Thyroid gland (tissue), 4 donors: Measurements from ENCODE around the gene PCDH1. TPM values are rescaled to one million over a fixed set of nuclear protein-coding genes. Genes with fewer than 3 reads are reported as not detected.
"Not testable (repeated sequence)": the region's sequence is repeated elsewhere in the genome, so short reads cannot be mapped to it uniquely, and the experiment has no call there.

Source experiments
- DNase-seq, 2 donors: peaks; one replicate each; pipeline ENCODE4 v3.0.0-alpha.2; 2019
- H3K27ac ChIP-seq, 3 donors: fragments of 200-600 bp; sonication (generic); 1 replicate in 2 of 3; 2 replicates in 1 of 3; pipeline ENCODE4 v1.5.1; 2016 to 2019; ENCODE audit warnings: mild to moderate bottlenecking in 1 of 3, moderate library complexity in 1 of 3
- H3K27me3 ChIP-seq: fragments of 200-600 bp; sonication (generic); one replicate; pipeline ENCODE4 v1.5.1; 2019
- H3K36me3 ChIP-seq, 2 donors: fragments of 200-600 bp; sonication (generic); one replicate each; pipeline ENCODE4 v1.5.1; 2016 to 2019
- H3K4me1 ChIP-seq, 2 donors: fragments of 200-600 bp; sonication (generic); one replicate each; pipeline ENCODE4 v1.5.1; 2017 to 2019
- H3K4me3 ChIP-seq, 3 donors: fragments of 200-600 bp; sonication (generic); replicated peaks in 1 of 3; 1 replicate in 2 of 3; 2 replicates in 1 of 3; pipeline ENCODE4 v1.5.1; 2016; ENCODE audit warnings: mild to moderate bottlenecking in 1 of 3
- H3K9me3 ChIP-seq: fragments of 200-600 bp; sonication (generic); one replicate; pipeline ENCODE4 v1.5.1; 2017
- CTCF ChIP-seq, 6 experiments: fragments of 200-600 bp in 3 of 6; fragments of 450-650 bp in 3 of 6; sonication (generic) in 3 of 6; IDR thresholded peaks; one replicate each; pipeline ENCODE4 v1.5.1; 2016 to 2019; ENCODE audit warnings: antibody characterized with exemption in 6 of 6, mild to moderate bottlenecking in 2 of 6, inconsistent platforms in 1 of 6, moderate library complexity in 1 of 6
- POLR2A ChIP-seq, 2 donors: fragments of 450-650 bp; IDR thresholded peaks; one replicate each; pipeline ENCODE4 v1.6.1; 2017; ENCODE audit warnings: antibody characterized with exemption in 2 of 2, mild to moderate bottlenecking in 2 of 2, moderate library complexity in 1 of 2
- WGBS, 2 donors: methylation state at CpG; one replicate each; pipeline ENCODE4 v1.1.5; 2017; 5-methylcytosine and 5-hydroxymethylcytosine counted together
- intact Hi-C: fragments of 100-400 bp; cut with DNase I; formaldehyde crosslinking; loops from one replicate; pipeline ENCODE4 v1.15.1; 2023
- total RNA-seq, 4 donors: library from RNA; depleted of rRNA; stranded (reverse); fragments of >200 nt; gene quantifications; one replicate each; pipeline ENCODE4 v1.2.3, GENCODE V29; 2016

PCDH1 gene
- total RNA-seq, 4 donors from 2014 or later = 23.4 to 76.2 (median 37.5) TPM

GRCh38 chr5:141898448-141899049 lies 20.3 kb upstream of the PCDH1 start:
- no peaks in the 10 kb centered on the region for H3K9me3 ChIP-seq
- no peak overlapping the region for H3K27ac ChIP-seq
- intact Hi-C loops = no loop called here
- TF ChIP-seq CTCF (IDR thresholded peaks at IDR 0.05) (no peak), POLR2A (IDR thresholded peaks at IDR 0.05) (no peak)
- H3K27me3 ChIP-seq = no peaks in the 10 kb centered on the region
- WGBS, 2 donors = 76 to 88% methylated on average over 2 of the region's 2 CpGs
- no peak for DNase-seq
- H3K36me3 ChIP-seq = no peaks in the 10 kb centered on the region
- H3K4me3 ChIP-seq = no peak overlapping the region
- no peaks in the 10 kb centered on the region for H3K4me1 ChIP-seq

- intact Hi-C loops = no loop called here
- H3K9me3 ChIP-seq = no peaks in the 10 kb centered on the region
- 96 to 98% methylated on average over 4 of the region's 4 CpGs for WGBS, 2 donors
- no peaks in the 10 kb centered on the region for H3K4me1 ChIP-seq
- H3K27me3 ChIP-seq = no peaks in the 10 kb centered on the region
- H3K4me3 ChIP-seq = no peak overlapping the region
- TF ChIP-seq POLR2A (IDR thresholded peaks at IDR 0.05) (no peak), CTCF (IDR thresholded peaks at IDR 0.05) (no peak)
- no peak for DNase-seq
- no peak overlapping the region for H3K27ac ChIP-seq
- H3K36me3 ChIP-seq = no peaks in the 10 kb centered on the region
Observed at GRCh38 chr5:141897425-141897824, 19.2 kb upstream of the PCDH1 start.

GRCh38 chr5:141890429-141890828 lies 12.2 kb upstream of the PCDH1 start:
- H3K4me1 ChIP-seq, H3K27ac ChIP-seq, H3K9me3 ChIP-seq, H3K36me3 ChIP-seq, intact Hi-C loops, H3K27me3 ChIP-seq, DNase-seq, H3K4me3 ChIP-seq: not testable (repeated sequence)
- 94 to 100% methylated on average over 2 of the region's 2 CpGs for WGBS, 2 donors

- no peaks in the 10 kb centered on the region for H3K9me3 ChIP-seq
- H3K4me3 ChIP-seq = no peak overlapping the region
- intact Hi-C loops = loop anchor here (10.0 kb wide), 1 partner anchor 65 kb away; the partner anchor contains the start of gene PCDH12
- no peaks in the 10 kb centered on the region for H3K27me3 ChIP-seq
- H3K4me1 ChIP-seq = no peaks in the 10 kb centered on the region
- no peak for DNase-seq
- 44 to 48% methylated on average over 3 of the region's 3 CpGs for WGBS, 2 donors
- no peaks in the 10 kb centered on the region for H3K36me3 ChIP-seq
- H3K27ac ChIP-seq = no peak overlapping the region
- TF ChIP-seq CTCF (IDR thresholded peaks at IDR 0.05) (peak in 1 of 6 experiments; percentile 30), POLR2A (IDR thresholded peaks at IDR 0.05) (no peak)
Observed at GRCh38 chr5:141889282-141889871, 11.2 kb upstream of the PCDH1 start.

- no peaks in the 10 kb centered on the region for H3K9me3 ChIP-seq
- no peaks in the 10 kb centered on the region for H3K36me3 ChIP-seq
- no peak overlapping the region for H3K4me3 ChIP-seq
- no peaks in the 10 kb centered on the region for H3K27me3 ChIP-seq
- intact Hi-C loops = loop anchor here (10.0 kb wide), 1 partner anchor 71 kb away; the partner anchor contains the start of gene PCDH12
- peaks cover 2 to 12% of the 10 kb centered on the region in 2 donors for H3K4me1 ChIP-seq
- no peak overlapping the region for H3K27ac ChIP-seq
- 29 to 34% methylated on average over 8 of the region's 8 CpGs for WGBS, 2 donors
- TF ChIP-seq POLR2A (IDR thresholded peaks at IDR 0.05) = no peak
- TF ChIP-seq CTCF (IDR thresholded peaks at IDR 0.05) = no peak
- no peak for DNase-seq
Observed at GRCh38 chr5:141883892-141884318, 5.7 kb upstream of the PCDH1 start.
